GM12874 (cell line): ENCODE data around the gene PIGL.

Experiments
- CTCF ChIP-seq: IDR thresholded peaks from 2 replicates; pipeline ENCODE4 v1.5.1; 2011; ENCODE audit warnings: low read depth, mild to moderate bottlenecking, control low read depth, low read length, moderate library complexity; ENCODE audit not compliant: insufficient read depth

Gene PIGL

DNA sequence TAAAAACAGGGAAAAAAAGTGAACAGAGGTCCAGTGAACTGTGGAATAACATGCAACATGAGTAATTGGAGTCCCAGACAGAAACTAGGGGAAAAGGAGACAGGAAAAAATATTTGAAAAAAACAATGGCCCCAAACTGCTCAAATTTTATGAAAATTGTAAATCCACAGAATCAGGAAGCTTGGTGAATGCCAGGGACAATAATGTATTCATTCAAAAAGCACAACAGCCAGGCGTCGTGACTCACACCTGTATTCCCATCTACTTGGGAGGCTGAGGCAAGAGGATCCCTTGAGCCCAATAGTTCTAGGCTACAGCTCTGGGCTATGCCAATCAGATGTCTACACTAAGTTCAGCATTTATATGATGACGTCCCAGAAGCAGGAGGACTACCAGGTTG is 25.4 kb upstream of the PIGL start:
- no peak for TF ChIP-seq CTCF

DNA sequence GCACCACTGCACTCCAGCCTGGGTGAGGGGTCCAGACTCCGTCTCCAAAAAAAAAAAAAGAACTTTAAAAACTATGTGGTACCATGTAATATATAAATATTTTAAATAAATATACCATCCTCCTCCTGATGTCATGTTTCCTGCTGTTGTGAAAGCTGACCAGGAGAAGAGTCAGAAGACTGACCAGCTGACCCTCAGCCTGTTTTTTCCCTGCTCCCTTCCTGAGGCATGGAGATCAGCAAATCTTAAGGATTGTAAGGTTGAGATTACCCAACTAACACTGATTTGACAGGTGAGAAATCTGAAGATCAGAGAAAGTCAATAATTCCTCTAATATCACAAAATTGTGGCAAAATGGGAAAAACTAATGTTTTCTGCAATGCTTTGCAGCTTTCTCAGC is 19.7 kb upstream of the PIGL start:
- TF ChIP-seq CTCF: no peak

- no peak for TF ChIP-seq CTCF
These were observed 17.9 kb upstream of the PIGL start for GRCh38 chr17:16199093-16199492.

GRCh38 chr17:16211590-16211989 is 5.4 kb upstream of the PIGL start:
- no peak for TF ChIP-seq CTCF

- no peak for TF ChIP-seq CTCF
These were observed 4.2 kb upstream of the PIGL start for GRCh38 chr17:16212793-16213192.

GRCh38 chr17:16214190-16215001 is 2.6 kb upstream of the PIGL start:
- no peak for TF ChIP-seq CTCF

GRCh38 chr17:16215002-16215272 is 2.1 kb upstream of the PIGL start:
- TF ChIP-seq CTCF: no peak
